GM12878 (cell line): ENCODE measurements around the gene CLSTN2. TPM values are rescaled to one million over a fixed set of nuclear protein-coding genes. Genes with fewer than 3 reads are reported as not detected.

Experiments used
- HDAC2 ChIP-seq: fragments of 200-600 bp; sonication (generic); IDR thresholded peaks from 2 replicates; pipeline ENCODE4 v1.6.1; 2017
- RELB ChIP-seq: fragments of 450-650 bp; IDR thresholded peaks from 2 replicates; pipeline ENCODE4 v1.6.1; 2017; ENCODE audit warnings: low read depth, mild to moderate bottlenecking, moderate library complexity
- SMAD5 ChIP-seq: IDR thresholded peaks from 2 replicates; pipeline ENCODE4 v1.6.1; 2016; ENCODE audit warnings: antibody characterized with exemption, low read depth
- polyA plus RNA-seq, 11 experiments: library from polyadenylated mRNA; depleted of rRNA in 4 of 11; unstranded in 6 of 11; stranded (reverse) in 5 of 11; fragments of >200 nt; fragmentation: Nextera tagmentation in 4 of 11; fragmentation: Illumina TruSeq in 1 of 11; extraction: Ambion mirVana in 4 of 11; extraction: Trizol in 1 of 11; gene quantifications; 1 replicate in 1 of 11; 2 replicates in 10 of 11; pipeline versions ENCODE4 v1.2.1 to v1.2.3, GENCODE V29; 2011 to 2016; ENCODE audit warnings: inconsistent platforms in 2 of 11, missing spikeins in 2 of 11, low read depth in 1 of 11
- total RNA-seq, 4 experiments: library from RNA; depleted of rRNA in 3 of 4; stranded (reverse); fragments of >200 nt in 3 of 4; fragmentation: Illumina TruSeq in 1 of 4; extraction: Trizol in 1 of 4; gene quantifications; 2 replicates each; pipeline versions ENCODE4 v1.2.1 to v1.2.3, GENCODE V29; 2013 to 2021
- TF ChIP-seq, protein P1 (sequence below): fragments of 450-650 bp; IDR thresholded peaks from 2 replicates; pipeline ENCODE4 v1.6.1; 2017; ENCODE audit warnings: mild to moderate bottlenecking, moderate library complexity
- TF ChIP-seq, protein P2 (sequence below): fragments of 450-650 bp; IDR thresholded peaks from 2 replicates; pipeline ENCODE4 v1.6.1; 2016; ENCODE audit warnings: mild to moderate bottlenecking

CLSTN2 gene
- total and polyA plus RNA-seq, 10 of the 15 experiments (the other 5 are each of a cell fraction or from before 2014, with no cell fraction given), result under 0.01 to 0.10 (median under 0.01) TPM; not detected in 5

DNA sequence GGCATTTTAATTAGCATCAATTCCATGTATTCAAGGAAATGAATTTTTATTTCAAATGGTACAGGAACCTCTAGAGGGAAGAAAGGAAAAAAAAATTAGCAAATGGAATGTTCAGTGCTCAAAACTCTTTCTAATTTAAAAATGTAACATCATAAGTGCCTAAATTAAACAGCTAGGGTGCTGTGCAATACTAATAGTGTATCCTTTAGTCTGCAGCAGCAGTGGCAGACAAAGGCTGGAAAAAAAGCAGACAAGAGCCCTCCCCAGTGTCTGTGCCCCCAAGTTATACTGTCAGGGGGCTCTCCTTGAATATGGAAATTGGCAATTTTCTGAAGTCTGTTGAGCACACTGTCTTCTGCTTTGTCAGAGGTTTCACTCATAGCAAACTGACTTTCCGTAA, 159.5 kb downstream of the CLSTN2 start (continued):
- TF ChIP-seq, protein P1, sequence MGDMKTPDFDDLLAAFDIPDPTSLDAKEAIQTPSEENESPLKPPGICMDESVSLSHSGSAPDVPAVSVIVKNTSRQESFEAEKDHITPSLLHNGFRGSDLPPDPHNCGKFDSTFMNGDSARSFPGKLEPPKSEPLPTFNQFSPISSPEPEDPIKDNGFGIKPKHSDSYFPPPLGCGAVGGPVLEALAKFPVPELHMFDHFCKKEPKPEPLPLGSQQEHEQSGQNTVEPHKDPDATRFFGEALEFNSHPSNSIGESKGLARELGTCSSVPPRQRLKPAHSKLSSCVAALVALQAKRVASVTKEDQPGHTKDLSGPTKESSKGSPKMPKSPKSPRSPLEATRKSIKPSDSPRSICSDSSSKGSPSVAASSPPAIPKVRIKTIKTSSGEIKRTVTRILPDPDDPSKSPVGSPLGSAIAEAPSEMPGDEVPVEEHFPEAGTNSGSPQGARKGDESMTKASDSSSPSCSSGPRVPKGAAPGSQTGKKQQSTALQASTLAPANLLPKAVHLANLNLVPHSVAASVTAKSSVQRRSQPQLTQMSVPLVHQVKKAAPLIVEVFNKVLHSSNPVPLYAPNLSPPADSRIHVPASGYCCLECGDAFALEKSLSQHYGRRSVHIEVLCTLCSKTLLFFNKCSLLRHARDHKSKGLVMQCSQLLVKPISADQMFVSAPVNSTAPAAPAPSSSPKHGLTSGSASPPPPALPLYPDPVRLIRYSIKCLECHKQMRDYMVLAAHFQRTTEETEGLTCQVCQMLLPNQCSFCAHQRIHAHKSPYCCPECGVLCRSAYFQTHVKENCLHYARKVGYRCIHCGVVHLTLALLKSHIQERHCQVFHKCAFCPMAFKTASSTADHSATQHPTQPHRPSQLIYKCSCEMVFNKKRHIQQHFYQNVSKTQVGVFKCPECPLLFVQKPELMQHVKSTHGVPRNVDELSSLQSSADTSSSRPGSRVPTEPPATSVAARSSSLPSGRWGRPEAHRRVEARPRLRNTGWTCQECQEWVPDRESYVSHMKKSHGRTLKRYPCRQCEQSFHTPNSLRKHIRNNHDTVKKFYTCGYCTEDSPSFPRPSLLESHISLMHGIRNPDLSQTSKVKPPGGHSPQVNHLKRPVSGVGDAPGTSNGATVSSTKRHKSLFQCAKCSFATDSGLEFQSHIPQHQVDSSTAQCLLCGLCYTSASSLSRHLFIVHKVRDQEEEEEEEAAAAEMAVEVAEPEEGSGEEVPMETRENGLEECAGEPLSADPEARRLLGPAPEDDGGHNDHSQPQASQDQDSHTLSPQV, result no peak
- TF ChIP-seq RELB (no peak), HDAC2 (no peak), SMAD5 (no peak)
- TF ChIP-seq, protein P2, sequence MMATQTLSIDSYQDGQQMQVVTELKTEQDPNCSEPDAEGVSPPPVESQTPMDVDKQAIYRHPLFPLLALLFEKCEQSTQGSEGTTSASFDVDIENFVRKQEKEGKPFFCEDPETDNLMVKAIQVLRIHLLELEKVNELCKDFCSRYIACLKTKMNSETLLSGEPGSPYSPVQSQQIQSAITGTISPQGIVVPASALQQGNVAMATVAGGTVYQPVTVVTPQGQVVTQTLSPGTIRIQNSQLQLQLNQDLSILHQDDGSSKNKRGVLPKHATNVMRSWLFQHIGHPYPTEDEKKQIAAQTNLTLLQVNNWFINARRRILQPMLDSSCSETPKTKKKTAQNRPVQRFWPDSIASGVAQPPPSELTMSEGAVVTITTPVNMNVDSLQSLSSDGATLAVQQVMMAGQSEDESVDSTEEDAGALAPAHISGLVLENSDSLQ, result no peak
